ENCODE results near the gene EBF4.

Gene EBF4

DNA sequence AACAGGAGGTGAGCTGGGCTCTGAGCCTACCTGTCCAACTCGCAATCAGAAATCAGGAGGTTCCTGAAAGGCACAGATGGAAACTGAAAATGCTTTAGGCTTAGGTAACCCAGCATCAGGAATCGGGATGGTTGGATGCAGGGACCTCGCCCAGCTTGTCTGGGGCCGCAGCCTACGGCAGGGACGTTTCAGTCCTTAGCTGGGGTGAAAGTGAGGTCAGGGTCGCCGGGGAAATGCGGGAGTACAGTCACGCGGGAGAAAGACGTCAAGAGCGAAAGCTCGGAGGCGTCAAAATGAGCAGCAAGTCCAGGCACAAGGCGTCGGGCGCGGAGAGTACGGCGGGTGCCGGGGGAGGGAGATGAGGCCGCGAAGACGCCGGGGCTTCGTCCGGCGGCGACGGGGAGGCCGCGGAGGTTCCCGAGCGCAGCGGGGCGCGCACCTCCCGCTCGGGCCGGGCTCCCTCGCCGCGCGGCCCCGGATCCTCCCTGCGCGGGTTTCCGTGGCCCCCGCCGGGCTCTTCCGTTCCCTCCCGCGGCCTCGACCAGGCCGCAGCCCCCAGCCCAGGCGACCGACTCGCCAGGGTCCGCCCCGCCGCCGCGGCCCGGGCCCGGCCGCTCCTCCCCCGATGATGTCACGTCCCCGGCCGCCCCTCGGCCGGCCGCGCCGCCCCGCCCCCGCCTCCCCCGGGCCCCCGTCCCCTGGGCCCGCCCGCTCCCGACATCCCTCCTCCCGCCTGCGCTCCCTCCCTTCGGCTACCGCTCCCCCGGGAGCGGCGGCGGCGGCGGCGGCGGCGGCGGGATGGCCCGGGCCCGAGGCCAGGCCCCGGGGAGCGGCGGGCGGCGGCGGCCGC is at the start of gene EBF4:
TSS of gene EBF4 (plus strand) at position 745 of the 850 bp plus-strand sequence. CDS start 866 bp downstream, outside the sequence.
- H3K27ac ChIP-seq (ENCODE audit: low read depth, low read length) = peak within 1 kb of the TSS; percentile 71
- no peaks in the 10 kb centered on the region for H3K4me1 ChIP-seq (ENCODE audit: control insufficient read depth, insufficient read depth, low read length)
- no peak within 1 kb of the TSS for H3K9ac ChIP-seq (ENCODE audit: low read length)
- peaks cover 12% of the 10 kb centered on the region for H3K27me3 ChIP-seq (ENCODE audit: control insufficient read depth, insufficient read depth, low read length)
- peak within 1 kb of the TSS; percentile 47 for H3K4me3 ChIP-seq (ENCODE audit: low read length)
- H3K36me3 ChIP-seq (ENCODE audit: control insufficient read depth, insufficient read depth, low read length) = no peaks in the 10 kb centered on the region

DNA sequence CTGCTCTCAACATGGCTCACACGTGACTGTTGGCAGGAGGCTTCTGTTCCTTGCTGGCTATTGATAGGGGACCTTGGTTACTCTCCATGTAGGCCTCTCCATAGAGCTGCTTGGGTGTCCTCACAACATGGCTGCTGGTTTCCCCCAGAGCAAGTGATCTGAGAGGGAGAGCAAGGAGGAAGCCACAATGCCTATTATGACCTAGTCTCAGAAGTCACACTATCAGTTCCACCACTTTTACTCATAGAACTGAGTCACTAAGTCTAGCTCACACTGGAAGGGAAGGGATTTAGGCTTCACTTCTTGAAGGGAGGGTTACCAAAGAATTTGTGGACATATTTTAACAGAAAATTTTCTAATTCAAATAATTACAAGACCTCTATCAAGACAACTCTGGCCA is 48.9 kb upstream of the EBF4 start:
- Histone ChIP-seq H3K36me3 (ENCODE audit: control insufficient read depth, insufficient read depth, low read length) (no peaks in the 10 kb centered on the region), H3K9ac (ENCODE audit: low read length) (no peak overlapping the region), H3K4me1 (ENCODE audit: control insufficient read depth, insufficient read depth, low read length) (no peaks in the 10 kb centered on the region), H3K27ac (ENCODE audit: low read depth, low read length) (no peak overlapping the region), H3K4me3 (ENCODE audit: low read length) (no peak overlapping the region), H3K27me3 (ENCODE audit: control insufficient read depth, insufficient read depth, low read length) (no peaks in the 10 kb centered on the region)

DNA sequence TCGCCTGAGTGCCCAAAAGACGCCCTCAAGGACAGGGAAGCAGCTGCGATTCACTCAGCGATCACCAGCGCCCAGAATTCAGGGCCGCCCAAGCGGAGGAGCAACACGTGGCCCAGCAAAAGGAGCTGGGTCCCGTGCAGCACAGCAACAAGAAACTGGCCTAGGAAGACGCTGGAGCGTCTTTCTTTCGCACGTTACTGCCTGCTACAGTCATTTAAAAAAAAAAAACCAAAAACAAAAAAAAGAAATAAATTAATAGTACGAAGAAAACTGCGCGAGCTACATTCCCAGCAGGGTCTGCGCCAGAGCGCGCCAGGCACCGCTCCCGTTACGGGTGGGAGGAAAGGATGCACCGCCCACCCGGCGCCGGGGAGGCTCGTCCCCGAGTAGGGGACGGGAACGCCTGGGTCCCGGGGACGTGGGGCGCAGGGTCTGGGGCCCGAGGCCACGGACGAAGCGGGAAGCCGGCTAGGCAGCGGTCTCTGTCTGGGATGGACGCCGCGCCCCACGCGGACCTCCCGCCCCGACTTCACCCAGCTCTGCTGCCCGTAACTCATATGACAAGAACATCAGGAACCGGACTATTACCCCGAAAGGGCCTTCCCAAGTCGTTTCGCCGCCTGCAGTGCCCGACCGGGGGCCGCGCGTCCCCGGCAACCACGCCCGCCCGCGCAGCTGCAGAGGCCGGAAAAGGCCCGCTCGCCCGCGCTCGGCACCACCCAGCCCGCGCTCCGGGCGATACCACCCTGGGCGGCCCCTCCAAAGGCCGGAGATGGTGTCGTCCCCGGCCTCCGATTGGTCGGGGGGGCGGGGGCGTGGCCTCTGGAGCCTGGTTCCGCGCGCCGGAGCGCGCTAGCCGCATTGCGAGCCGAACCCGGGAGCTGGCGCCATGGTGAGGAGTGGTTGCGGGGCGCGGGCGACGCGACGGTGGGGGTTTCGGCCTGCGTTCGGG is 40.5 kb upstream of the EBF4 start, which contains the start of gene NOP56:
TSS of gene NOP56 (plus strand) at position 861 of the 952 bp plus-strand sequence. CDS start at position 890, 29 bp downstream.
- Histone ChIP-seq H3K4me3 (ENCODE audit: low read length) (peak within 1 kb of the TSS; percentile 96), H3K9ac (ENCODE audit: low read length) (peak within 1 kb of the TSS; percentile 91), H3K27ac (ENCODE audit: low read depth, low read length) (peak within 1 kb of the TSS; percentile 78), H3K36me3 (ENCODE audit: control insufficient read depth, insufficient read depth, low read length) (peaks cover 32% of the 10 kb centered on the region), H3K27me3 (ENCODE audit: control insufficient read depth, insufficient read depth, low read length) (no peaks in the 10 kb centered on the region), H3K4me1 (ENCODE audit: control insufficient read depth, insufficient read depth, low read length) (peaks cover 12% of the 10 kb centered on the region)

- Histone ChIP-seq H3K4me1 (ENCODE audit: control insufficient read depth, insufficient read depth, low read length) (peaks cover 12% of the 10 kb centered on the region), H3K27me3 (ENCODE audit: control insufficient read depth, insufficient read depth, low read length) (no peaks in the 10 kb centered on the region), H3K36me3 (ENCODE audit: control insufficient read depth, insufficient read depth, low read length) (peaks cover 38% of the 10 kb centered on the region), H3K27ac (ENCODE audit: low read depth, low read length) (peak overlapping the region; percentile 78), H3K4me3 (ENCODE audit: low read length) (peak overlapping the region; percentile 96), H3K9ac (ENCODE audit: low read length) (peak overlapping the region; percentile 91)
These were observed 39.6 kb upstream of the EBF4 start for GRCh38 chr20:2652724-2653555.

DNA sequence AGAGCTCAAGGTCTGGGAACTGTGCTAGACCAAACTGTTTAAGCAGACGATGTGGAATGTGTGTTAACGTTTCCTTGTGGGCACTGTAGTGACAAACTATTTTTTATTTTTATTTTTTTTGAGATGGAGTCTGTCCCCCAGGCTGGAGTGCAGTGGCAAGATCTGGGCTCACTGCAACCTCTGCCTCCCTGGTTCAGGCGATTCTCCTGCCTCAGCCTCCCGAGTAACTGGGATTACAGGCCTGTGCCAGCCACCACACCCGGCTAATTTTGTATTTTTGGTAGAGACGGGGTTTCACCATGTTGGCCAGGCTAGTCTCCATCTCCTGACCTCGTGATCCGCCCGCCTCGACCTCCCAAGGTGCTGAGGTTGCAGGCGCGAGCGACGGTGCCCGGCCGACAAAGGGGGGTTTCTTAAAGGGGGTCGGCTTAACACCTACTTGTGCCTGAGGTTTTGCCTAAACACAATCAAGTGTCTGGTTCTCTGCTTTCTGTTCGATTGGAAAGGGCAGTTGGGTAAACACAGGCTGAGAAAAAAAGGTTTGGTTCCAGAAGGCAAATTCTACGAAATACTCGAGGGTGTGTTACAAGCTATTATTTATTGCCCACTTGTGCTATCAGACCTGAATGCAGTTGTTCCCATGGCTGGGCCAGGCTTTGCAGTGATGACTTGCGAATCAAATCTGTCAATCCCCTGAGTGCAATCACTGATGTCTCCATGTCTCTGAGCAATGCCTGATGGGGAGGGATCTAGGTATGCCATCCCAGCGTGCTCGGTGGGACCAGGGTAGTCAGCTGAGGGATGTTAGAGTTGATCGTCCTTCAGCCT is 38.8 kb upstream of the EBF4 start:
- H3K27ac ChIP-seq (ENCODE audit: low read depth, low read length) = peak overlapping the region; percentile 78
- H3K4me1 ChIP-seq (ENCODE audit: control insufficient read depth, insufficient read depth, low read length) = peaks cover 12% of the 10 kb centered on the region
- H3K27me3 ChIP-seq (ENCODE audit: control insufficient read depth, insufficient read depth, low read length) = no peaks in the 10 kb centered on the region
- peak overlapping the region; percentile 96 for H3K4me3 ChIP-seq (ENCODE audit: low read length)
- H3K36me3 ChIP-seq (ENCODE audit: control insufficient read depth, insufficient read depth, low read length) = peaks cover 47% of the 10 kb centered on the region
- H3K9ac ChIP-seq (ENCODE audit: low read length) = peak overlapping the region; percentile 91

GRCh38 chr20:2654384-2654822 is 38.2 kb upstream of the EBF4 start:
- Histone ChIP-seq H3K9ac (ENCODE audit: low read length) (no peak overlapping the region), H3K27ac (ENCODE audit: low read depth, low read length) (no peak overlapping the region), H3K4me1 (ENCODE audit: control insufficient read depth, insufficient read depth, low read length) (peaks cover 12% of the 10 kb centered on the region), H3K36me3 (ENCODE audit: control insufficient read depth, insufficient read depth, low read length) (peaks cover 52% of the 10 kb centered on the region), H3K4me3 (ENCODE audit: low read length) (peak overlapping the region; percentile 96), H3K27me3 (ENCODE audit: control insufficient read depth, insufficient read depth, low read length) (no peaks in the 10 kb centered on the region)

DNA sequence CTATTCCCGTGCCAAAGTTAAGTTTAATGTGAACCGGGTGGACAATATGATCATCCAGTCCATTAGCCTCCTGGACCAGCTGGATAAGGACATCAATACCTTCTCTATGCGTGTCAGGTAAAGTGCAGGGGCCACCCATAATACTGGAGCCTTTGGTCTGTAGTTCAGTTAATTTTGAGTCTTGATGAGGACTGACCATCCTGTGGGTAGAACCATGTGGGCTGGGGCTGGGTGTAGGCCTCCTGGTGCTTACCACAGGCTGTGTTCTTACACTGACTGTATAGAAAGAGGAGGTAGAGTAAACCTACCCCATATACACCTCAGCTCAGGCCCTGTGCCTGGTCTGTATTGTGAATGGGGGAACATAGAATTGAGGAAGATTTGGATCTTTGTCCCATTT is 37.7 kb upstream of the EBF4 start:
- Histone ChIP-seq H3K9ac (ENCODE audit: low read length) (no peak overlapping the region), H3K4me1 (ENCODE audit: control insufficient read depth, insufficient read depth, low read length) (peaks cover 12% of the 10 kb centered on the region), H3K4me3 (ENCODE audit: low read length) (no peak overlapping the region), H3K27me3 (ENCODE audit: control insufficient read depth, insufficient read depth, low read length) (no peaks in the 10 kb centered on the region), H3K36me3 (ENCODE audit: control insufficient read depth, insufficient read depth, low read length) (peaks cover 57% of the 10 kb centered on the region), H3K27ac (ENCODE audit: low read depth, low read length) (no peak overlapping the region)

GRCh38 chr20:2655331-2656116 is 37.1 kb upstream of the EBF4 start:
- Histone ChIP-seq H3K36me3 (ENCODE audit: control insufficient read depth, insufficient read depth, low read length) (peaks cover 64% of the 10 kb centered on the region), H3K9ac (ENCODE audit: low read length) (no peak overlapping the region), H3K27me3 (ENCODE audit: control insufficient read depth, insufficient read depth, low read length) (no peaks in the 10 kb centered on the region), H3K4me1 (ENCODE audit: control insufficient read depth, insufficient read depth, low read length) (peaks cover 12% of the 10 kb centered on the region), H3K4me3 (ENCODE audit: low read length) (no peak overlapping the region), H3K27ac (ENCODE audit: low read depth, low read length) (no peak overlapping the region)

GRCh38 chr20:2656471-2657117 is 36.0 kb upstream of the EBF4 start:
- H3K27ac ChIP-seq (ENCODE audit: low read depth, low read length) = no peak overlapping the region
- peaks cover 8% of the 10 kb centered on the region for H3K4me1 ChIP-seq (ENCODE audit: control insufficient read depth, insufficient read depth, low read length)
- H3K27me3 ChIP-seq (ENCODE audit: control insufficient read depth, insufficient read depth, low read length) = no peaks in the 10 kb centered on the region
- H3K9ac ChIP-seq (ENCODE audit: low read length) = no peak overlapping the region
- H3K36me3 ChIP-seq (ENCODE audit: control insufficient read depth, insufficient read depth, low read length) = peaks cover 67% of the 10 kb centered on the region
- no peak overlapping the region for H3K4me3 ChIP-seq (ENCODE audit: low read length)

- Histone ChIP-seq H3K4me3 (ENCODE audit: low read length) (no peak overlapping the region), H3K36me3 (ENCODE audit: control insufficient read depth, insufficient read depth, low read length) (peaks cover 72% of the 10 kb centered on the region), H3K27ac (ENCODE audit: low read depth, low read length) (no peak overlapping the region)
These were observed 35.3 kb upstream of the EBF4 start for GRCh38 chr20:2657241-2657640.

More at GRCh38 chr20:2657241-2657640, 35.3 kb upstream of the EBF4 start:
- no peaks in the 10 kb centered on the region for H3K27me3 ChIP-seq (ENCODE audit: control insufficient read depth, insufficient read depth, low read length)
- H3K9ac ChIP-seq (ENCODE audit: low read length) = no peak overlapping the region
- H3K4me1 ChIP-seq (ENCODE audit: control insufficient read depth, insufficient read depth, low read length) = peaks cover 8% of the 10 kb centered on the region
